Stimulated activated CD4-positive, alpha-beta T cell treated with anti-CD3 and anti-CD28 coated beads, Interleukin-15, amount 100 ng/mL, for 1 hour (primary cell): ENCODE data around the gene DDRGK1.
"Not testable (repeated sequence)": the region's sequence is repeated elsewhere in the genome, so short reads cannot be mapped to it uniquely, and the experiment has no call there.

Experiments used
- DNase-seq, 2 donors: peaks; one replicate each; pipeline ENCODE4 v3.0.0-alpha.2; 2020; ENCODE audit warnings: low read depth in 1 of 2, low spot score in 1 of 2

The DDRGK1 gene

GRCh38 chr20:3166338-3166912, 38.1 kb downstream of the DDRGK1 start:
- DNase-seq: no peak

- DNase-seq: no peak
Measured at GRCh38 chr20:3165473-3166337, 38.8 kb downstream of the DDRGK1 start.

GRCh38 chr20:3164763-3165410, 39.6 kb downstream of the DDRGK1 start:
- DNase-seq: no peak

- DNase-seq: no peak
Measured at GRCh38 chr20:3164043-3164762, 40.3 kb downstream of the DDRGK1 start.

- DNase-seq: no peak
Measured at GRCh38 chr20:3163099-3164042, 41.1 kb downstream of the DDRGK1 start.

- no peak for DNase-seq
Measured at GRCh38 chr20:3162080-3162611, 42.3 kb downstream of the DDRGK1 start.

GRCh38 chr20:3161316-3162079, 43.0 kb downstream of the DDRGK1 start:
- DNase-seq: no peak

GRCh38 chr20:3160418-3160817, 44.1 kb downstream of the DDRGK1 start:
- DNase-seq: no peak

GRCh38 chr20:3158968-3159431, 45.5 kb downstream of the DDRGK1 start:
- no peak for DNase-seq

- DNase-seq: no peak
Measured at GRCh38 chr20:3157817-3158216, 46.7 kb downstream of the DDRGK1 start.

GRCh38 chr20:3156811-3157619, 47.5 kb downstream of the DDRGK1 start:
- no peak for DNase-seq

GRCh38 chr20:3152057-3152644, 52.3 kb downstream of the DDRGK1 start:
- not testable (repeated sequence) for DNase-seq

GRCh38 chr20:3150908-3151307, 53.6 kb downstream of the DDRGK1 start:
- no peak for DNase-seq

GRCh38 chr20:3146732-3147341, 57.6 kb downstream of the DDRGK1 start:
- DNase-seq: no peak

- DNase-seq: no peak
Measured at GRCh38 chr20:3141757-3142156, 62.7 kb downstream of the DDRGK1 start.
